ENCODE measurements around the gene MERTK. TPM values are rescaled to one million over a fixed set of nuclear protein-coding genes. Genes with fewer than 3 reads are reported as not detected.

Gene MERTK
- total and polyA plus RNA-seq, 2 of the 8 experiments (the other 6 are each of a cell fraction or from before 2014, with no cell fraction given) = 6.5 to 7.0 TPM

GRCh38 chr2:112065486-112065885 lies 167.1 kb downstream of the MERTK start (continued):
- TF ChIP-seq BACH1 (IDR thresholded peaks at IDR 0.05; ENCODE audit: low read length) (no peak), TCF12 (IDR thresholded peaks at IDR 0.05; ENCODE audit: low read depth, low read length) (no peak)

Data from H1 (cell line).